CD4-positive, alpha-beta T cell treated with Interferon alpha-2 for 1 hour (primary cell): ENCODE results near the gene ERVH48-1.
"Not testable (repeated sequence)": the region's sequence is repeated elsewhere in the genome, so short reads cannot be mapped to it uniquely, and the experiment has no call there.

Experiments used
- DNase-seq, 2 donors: peaks; one replicate each; pipeline ENCODE4 v3.0.0-alpha.2; 2020 to 2022

The ERVH48-1 gene

GRCh38 chr21:42903817-42904216, 21.6 kb downstream of the ERVH48-1 start:
- no peak for DNase-seq

- no peak for DNase-seq
Observed at GRCh38 chr21:42900446-42900845, 25.0 kb downstream of the ERVH48-1 start.

DNA sequence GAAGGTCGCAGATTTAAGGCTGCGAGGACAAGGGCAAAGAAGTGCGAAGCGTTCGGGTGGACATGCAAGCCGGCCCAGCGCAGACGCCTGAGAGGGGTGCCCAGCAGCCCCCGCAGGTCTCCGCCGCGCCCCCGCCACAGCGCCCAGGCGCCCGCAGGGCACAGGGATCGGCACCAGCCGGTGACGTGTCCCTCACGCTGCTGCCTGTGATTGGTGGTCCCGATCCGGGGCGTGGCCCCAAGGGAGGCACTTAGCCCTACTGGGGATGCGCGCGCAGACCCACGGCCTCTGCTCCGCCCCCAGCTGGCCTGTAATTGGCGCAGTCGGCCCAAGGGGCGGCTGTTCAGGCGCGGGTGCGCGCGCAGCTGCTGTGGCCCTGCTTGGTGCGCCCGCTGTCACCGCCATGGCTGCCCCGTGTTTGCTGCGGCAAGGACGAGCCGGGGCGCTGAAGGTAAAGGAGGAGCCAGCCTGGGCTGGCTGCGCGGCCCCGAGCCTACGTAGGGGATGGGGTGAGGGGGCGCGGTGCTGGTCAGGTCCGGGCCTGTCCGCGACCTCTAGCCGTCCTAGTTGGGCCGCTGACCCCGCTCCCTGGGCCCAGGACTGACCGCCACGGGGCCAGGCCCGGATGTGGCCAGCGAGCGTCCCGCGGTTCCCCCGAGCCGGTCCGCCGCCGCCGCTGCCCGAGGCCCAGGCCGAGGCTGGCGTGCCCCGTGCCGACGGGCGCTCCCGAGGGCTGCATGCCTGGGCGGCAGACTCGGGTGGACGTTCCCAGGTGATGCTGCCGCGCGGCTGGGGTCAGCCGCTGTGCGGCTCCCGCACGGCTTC, 32.3 kb downstream of the ERVH48-1 start, which contains the start of gene NDUFV3:
NDUFV3 (plus strand) TSS at position 379 of the 825 bp plus-strand sequence; CDS start at position 404, 25 bp downstream.
- DNase-seq = peak; percentile 100

DNA sequence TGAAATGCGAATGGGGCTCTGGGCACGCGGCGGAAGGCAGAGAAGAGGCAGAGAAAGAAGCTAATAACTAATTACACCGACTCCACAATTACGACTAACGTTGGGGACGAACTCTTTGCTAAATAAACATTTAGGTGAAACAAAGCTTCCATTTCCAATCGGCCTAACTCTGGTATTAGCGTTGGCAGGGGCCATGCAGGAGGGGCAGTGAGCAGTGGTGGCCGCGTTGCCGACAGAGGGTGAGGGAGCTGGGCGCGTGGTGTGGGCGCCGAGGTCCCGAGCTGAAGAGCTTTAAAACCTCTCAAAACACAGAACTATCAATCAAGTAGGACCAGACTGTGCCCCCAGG, 32.9 kb downstream of the ERVH48-1 start:
- DNase-seq = no peak

GRCh38 chr21:42887326-42887725, 38.1 kb downstream of the ERVH48-1 start:
- DNase-seq = no peak

DNA sequence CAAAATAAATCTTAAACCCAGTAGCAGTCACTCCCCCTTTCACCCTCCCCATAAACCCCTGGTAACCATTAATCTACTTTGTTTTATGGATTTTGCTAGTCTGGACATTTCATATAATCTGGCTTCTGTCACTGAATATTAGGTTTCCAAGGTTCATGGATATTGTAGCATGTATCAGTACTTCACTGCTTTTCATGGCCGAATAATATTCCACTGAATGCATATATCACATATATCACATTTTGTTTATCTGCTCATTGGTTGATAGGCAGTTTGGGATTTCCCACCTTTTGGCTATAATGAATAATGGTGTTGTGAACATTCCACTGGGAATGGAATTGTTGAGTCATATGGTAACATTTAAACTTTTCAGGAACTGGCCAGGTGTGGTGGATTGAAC, 41.5 kb downstream of the ERVH48-1 start:
- no peak for DNase-seq

DNA sequence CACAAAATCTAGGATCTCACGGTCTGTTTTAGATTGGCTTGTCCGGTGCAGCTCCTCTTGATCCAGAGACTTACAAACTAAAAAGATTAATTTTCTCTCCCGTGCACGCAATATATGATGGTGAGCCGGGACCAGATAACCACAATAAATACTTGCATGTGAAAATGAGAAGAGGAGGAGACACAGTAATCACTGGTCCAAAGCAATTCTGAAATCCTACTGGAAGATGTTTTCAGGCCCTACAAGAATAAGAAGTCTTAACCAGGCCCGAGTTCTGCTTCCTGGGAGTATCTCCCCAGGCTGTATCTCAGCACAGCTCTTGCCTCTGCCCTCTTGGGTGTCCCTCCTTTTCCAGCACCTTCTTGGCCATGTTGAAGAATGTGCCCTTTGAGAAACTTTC, 45.1 kb downstream of the ERVH48-1 start:
- no peak for DNase-seq

DNA sequence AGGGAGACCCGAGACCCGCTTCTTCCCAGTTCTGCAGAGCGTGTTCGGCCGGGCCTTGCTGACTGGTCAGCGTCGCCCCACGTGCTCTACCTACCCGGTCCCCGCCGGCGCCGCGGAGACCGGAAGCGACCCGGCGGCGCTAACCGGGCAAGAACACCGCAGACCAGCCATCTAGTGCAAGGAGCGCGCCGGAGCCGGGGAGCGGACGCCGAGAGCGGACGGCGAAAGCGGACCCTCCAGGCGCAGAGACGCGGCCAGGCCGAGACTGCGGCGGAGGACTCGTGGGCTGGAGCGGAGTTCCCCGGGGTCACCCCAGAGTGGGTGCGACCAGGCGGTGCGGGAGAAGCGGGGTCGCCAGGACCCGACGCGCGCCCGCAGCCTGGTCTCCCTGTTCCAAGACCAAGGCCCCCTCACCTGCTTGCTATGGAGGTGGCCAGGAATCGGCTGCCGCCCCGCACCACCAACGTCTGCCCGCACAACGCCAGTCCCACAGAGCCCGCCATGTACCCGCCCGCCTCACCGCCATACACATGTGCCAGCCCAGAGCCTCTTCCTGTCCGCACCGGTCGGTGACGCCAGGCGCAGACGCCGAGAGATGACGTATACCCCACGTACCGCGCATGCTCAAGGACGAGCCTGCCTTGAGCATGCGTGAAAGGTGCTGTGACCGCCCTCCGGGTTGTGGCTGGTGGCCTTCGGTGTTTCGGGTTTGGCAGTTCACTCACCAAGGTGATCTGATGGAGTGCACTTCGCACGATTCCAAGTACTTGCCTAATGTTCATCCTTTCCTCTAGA, 46.2 kb downstream of the ERVH48-1 start, which contains the start of gene WDR4:
WDR4 (minus strand) TSS at position 547 of the 795 bp plus-strand sequence; CDS start at position 503, 44 bp downstream.
- peak; percentile 98 to 99 for DNase-seq

DNA sequence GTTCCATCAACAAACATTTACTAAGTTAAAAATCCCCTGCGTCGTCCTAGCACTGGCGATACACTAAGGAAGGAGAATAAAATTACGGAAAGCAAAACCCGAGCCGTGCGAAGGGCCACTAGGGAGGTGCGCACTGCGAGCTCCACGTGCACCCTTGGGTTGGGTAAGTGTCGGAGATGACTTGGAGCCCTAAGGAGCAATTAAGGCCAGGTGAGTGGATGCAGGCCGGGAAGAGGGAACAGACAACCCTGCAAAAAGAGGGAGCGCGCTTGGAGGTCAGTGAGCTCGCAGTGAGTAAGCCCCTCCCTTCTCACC, 46.8 kb downstream of the ERVH48-1 start:
- DNase-seq = no peak

- DNase-seq = not testable (repeated sequence)
Observed at GRCh38 chr21:42875811-42876210, 49.6 kb downstream of the ERVH48-1 start.

- DNase-seq = no peak
Observed at GRCh38 chr21:42873096-42873495, 52.3 kb downstream of the ERVH48-1 start.

DNA sequence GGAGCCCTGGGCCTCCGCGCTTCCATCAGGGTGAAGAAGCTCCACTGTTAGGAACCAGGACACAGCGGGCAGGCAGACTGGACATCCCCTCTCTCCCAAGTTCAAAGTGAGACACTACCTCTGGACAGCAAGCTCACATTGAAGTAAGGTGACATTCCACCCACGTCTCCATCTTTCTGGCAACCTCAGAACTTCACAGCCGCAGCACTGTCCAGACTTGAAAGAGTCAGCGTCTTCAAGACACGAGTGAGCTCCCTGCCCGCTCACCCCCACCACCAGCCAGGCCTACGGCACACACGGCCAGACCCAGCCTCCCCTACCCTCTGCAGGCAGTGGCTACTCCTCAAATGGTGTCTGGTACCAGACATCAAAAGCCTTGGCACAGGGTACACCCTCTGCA, 57.2 kb downstream of the ERVH48-1 start:
- DNase-seq = no peak
